Raji (cell line): ENCODE measurements around the gene PUS10.

ENCODE experiments used
- POLR2A ChIP-seq: IDR thresholded peaks from 2 replicates; pipeline ENCODE4 v1.6.1; 2011; ENCODE audit warnings: low read depth, low read length, control low read depth; ENCODE audit not compliant: insufficient read depth

PUS10 gene

DNA sequence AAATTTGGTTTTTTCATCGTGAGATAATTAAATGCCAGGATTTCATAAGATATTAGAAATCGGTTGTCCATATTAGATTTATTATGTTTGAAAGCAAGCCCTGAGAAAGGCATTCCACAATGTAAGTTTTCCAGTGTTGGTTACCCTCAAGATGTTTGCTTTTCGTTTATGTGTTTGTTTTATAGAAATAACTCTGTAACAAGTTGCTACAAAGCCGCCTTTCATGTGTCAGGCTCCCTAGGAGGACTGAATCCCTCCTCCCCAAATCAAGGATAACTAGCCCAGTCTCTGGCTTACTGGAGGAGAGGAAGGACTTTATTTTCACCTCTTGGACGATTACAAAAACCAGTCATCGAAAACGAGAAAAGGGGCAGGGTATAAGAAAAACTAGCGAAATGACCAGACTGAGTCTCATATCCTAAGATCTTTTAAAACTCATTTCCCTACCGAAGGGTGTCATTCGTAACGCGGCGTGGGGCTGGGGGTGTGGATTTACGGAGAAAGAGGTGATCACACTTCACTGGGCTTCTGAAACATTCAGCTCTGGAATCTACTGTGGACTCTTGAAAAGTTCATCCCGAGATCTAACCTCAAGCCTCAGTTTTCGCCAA is 1.6 kb downstream of the PUS10 start:
- TF ChIP-seq POLR2A: no peak

- TF ChIP-seq POLR2A: no peak
Observed at GRCh38 chr2:61015976-61016375, 2.1 kb downstream of the PUS10 start.

DNA sequence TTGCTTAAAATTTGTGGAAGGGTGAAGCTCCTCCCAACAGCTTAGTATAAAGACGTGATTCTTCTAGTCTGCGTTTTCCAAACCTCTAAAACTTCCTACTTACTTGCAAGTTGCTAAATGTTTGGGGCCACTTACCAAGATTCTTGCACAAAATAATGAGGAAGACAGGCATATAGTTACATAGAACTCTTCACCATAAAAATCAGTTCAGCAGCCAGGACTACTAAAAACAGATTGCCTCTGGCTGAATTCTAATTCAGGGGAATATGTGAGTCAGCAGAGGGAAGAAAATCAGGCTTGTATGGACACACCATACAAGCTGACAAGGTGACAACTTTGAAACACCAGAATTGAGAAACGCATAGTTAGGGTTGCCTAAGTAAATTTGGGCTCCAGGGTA is 3.3 kb downstream of the PUS10 start:
- no peak for TF ChIP-seq POLR2A

DNA sequence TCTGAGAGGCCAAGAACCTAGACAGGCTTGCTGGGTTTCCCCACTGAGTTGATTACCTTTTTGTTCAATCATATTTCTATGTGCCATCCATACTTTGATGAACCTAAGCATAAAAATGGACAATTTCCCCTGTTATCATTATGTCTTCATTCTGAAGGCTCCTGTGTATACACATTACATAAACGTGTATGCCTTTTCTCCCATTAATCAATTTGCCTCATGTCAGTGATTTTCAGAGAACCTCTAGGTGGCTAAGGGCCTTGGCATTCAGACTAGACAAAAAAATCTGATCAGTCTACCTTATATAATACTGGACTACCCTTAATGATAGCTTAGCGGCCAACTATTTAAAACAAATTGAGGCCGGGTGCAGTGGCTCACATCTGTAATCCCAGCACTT is 4.7 kb downstream of the PUS10 start:
- no peak for TF ChIP-seq POLR2A

DNA sequence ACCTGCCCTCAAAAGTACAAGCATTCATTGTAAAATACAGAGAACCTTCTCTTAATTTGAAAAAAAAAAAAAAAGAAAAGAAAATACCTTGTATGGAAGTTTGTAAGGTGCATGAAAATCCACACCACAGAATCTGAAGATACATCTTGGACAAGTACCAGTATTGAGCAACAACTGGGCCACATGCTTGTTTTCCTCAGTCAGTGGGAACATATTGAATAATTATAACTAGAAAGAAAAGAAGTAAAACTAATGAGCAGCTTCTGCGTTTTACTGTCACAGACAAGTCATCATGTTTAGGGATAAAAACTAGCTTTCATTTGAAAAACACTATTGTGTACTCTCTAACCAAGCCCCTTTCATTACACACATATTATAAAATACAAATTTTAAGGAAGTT is 6.4 kb downstream of the PUS10 start:
- no peak for TF ChIP-seq POLR2A

DNA sequence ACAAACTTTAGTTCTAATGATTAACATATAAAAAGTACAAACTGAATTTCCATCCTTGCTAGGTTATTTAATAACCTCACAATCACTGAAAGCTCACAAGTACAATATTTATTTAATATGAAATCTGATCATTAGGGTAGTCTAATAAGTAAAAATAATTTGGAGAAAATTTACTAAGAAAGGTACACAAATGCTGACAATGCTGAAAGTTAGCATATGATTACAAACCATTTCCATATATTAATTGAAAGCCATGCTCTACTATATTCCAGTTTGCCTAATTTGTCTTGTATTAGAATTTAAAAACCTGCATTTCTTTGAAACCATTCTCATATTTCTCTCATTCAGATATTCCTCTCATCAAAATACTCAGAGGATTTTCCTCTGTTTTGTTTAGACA is 8.7 kb downstream of the PUS10 start:
- TF ChIP-seq POLR2A: no peak

- TF ChIP-seq POLR2A: no peak
Observed at GRCh38 chr2:61006486-61007105, 11.5 kb downstream of the PUS10 start.

DNA sequence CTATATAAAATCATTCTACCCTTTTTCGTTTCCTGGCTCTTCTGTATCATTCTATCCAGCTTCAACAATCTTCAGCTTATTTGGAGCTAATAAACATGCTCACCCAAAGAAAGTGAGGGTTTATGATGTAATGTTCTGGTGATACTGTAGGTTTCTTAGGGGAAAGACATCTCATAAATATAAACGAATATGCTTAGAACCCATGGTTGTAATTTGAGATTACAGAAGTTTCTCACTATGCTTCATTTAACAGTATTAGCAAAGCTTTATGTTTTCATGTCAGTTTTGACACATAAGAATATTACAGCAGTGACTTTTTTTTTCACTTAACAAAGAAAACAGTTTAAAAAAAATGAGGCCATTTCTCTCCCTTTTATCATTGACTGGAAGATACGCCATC is 12.3 kb downstream of the PUS10 start:
- no peak for TF ChIP-seq POLR2A

GRCh38 chr2:60998628-60999545 is 19.2 kb downstream of the PUS10 start:
- TF ChIP-seq POLR2A: no peak

- no peak for TF ChIP-seq POLR2A
Observed at GRCh38 chr2:60994131-60994530, 23.9 kb downstream of the PUS10 start.

GRCh38 chr2:60992985-60993392 is 25.1 kb downstream of the PUS10 start:
- TF ChIP-seq POLR2A: 0 out of 2 replicates have a peak, but pooled peaks have one; percentile 17

DNA sequence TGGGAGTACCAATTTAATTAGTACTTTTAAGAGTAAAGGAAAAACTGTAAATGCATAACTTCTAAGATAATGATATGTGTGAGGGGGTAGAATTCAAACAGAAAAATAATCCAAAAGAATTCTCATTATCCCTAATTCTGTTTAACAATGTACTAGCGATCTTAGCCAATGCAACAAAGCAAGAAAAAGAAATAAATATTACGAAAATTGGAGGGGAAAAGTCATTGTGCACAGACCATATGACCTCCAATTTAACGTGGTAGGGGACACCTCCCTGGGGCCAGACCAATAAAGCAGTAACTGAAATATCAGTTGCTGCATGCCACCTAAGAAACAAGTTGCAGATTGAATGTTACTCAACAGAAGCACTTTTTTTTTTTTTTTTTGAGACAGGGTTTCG is 26.4 kb downstream of the PUS10 start:
- TF ChIP-seq POLR2A: no peak

GRCh38 chr2:60989259-60989658 is 28.8 kb downstream of the PUS10 start:
- TF ChIP-seq POLR2A: no peak

DNA sequence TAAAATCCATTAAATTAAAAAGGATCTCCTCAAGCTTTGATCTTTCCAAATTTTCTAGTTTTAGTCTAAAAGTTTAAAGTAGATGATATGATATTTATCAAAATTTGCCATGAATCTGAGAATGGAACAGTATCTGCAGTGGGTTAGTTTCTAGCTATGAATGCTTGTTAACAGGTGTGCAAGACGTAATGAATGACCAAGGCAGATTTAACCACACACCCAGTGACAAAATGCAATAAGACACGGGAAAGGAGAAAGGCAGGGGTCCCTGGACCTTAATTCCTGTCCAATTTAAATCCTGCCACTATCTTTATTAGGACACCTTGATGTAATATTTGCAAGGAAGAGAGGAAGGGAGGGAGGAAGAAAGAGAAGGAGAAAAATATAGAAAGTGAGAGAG is 31.0 kb downstream of the PUS10 start:
- no peak for TF ChIP-seq POLR2A

- peak; percentile 24; the same call in 1 of the 2 replicates for TF ChIP-seq POLR2A
Observed at GRCh38 chr2:60984720-60985119, 33.3 kb downstream of the PUS10 start.
